HG03280 (cell line): ENCODE results near the gene TMEM100.

Experiments
- ATAC-seq: cut with Tn5 transposase; IDR thresholded peaks from one replicate; pipeline ENCODE4 v1.9.1; 2021; ENCODE audit warnings: mild to moderate bottlenecking, moderate library complexity; ENCODE audit not compliant: unreplicated experiment

Gene TMEM100, protein sequence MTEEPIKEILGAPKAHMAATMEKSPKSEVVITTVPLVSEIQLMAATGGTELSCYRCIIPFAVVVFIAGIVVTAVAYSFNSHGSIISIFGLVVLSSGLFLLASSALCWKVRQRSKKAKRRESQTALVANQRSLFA

DNA sequence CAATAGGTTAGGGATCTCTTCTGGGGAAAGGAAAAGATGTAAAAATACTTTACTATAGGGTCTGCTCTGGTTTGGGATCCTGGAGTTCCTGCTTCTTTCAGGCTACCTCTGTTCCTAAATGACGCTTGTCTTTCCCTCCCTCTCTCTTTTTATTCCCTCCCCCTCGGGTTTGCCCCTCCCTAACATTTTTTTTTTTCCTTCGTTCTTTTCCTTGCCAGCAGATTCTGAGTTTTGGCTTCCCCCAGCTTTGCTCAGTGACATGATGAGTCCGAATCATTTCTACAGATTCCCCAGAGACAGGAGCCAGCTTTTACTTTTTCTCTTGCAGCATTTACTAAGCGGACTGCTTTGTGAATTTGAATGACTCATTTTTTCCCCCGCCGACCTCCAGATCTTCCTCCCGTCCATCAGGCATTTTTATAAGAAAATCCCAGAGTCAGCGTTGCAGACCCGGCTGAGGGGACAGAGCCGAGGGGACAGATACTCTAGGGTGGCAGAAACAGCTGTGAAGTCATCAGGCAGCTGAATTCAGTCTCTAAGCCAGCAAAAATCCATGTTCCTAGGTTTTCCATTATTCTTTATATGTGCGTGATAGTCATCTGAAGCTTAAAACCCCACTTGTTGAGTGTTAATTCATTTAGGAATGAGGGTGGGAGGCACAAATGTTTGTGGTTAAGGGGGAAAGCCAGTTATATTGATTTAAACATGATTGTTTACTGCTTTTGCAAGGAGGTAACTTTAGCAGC is at the start of gene TMEM100:
TSS of gene TMEM100 (minus strand) at position 123 of the 746 bp plus-strand sequence. CDS start 1,794 bp downstream, outside the sequence.
- no peak for ATAC-seq

DNA sequence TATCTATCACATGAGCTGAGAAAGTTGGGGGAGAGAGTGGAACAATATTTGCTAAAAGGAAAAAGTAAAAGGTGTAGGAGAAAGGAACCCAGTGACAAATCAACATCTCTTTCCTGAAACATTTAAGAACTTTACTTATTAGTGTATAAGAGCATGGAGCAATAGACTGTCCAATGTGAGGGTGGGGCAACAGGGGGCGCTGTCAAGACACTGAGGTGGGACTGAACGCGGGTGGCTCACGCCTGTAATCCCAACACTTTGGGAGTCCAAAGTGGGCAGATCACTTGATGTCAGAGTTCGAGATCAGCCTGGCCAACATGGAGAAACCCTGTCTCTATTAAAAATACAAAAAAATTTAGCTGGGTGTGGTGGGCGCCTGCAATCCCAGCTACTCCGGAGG is 49.4 kb upstream of the TMEM100 start:
- ATAC-seq: no peak

- no peak for ATAC-seq
These were observed 47.7 kb upstream of the TMEM100 start for GRCh38 chr17:55770196-55770870.

GRCh38 chr17:55769625-55770000 is 46.9 kb upstream of the TMEM100 start:
- no peak for ATAC-seq

- no peak for ATAC-seq
These were observed 46.4 kb upstream of the TMEM100 start for GRCh38 chr17:55768936-55769624.

GRCh38 chr17:55765472-55765871 is 42.8 kb upstream of the TMEM100 start:
- no peak for ATAC-seq

DNA sequence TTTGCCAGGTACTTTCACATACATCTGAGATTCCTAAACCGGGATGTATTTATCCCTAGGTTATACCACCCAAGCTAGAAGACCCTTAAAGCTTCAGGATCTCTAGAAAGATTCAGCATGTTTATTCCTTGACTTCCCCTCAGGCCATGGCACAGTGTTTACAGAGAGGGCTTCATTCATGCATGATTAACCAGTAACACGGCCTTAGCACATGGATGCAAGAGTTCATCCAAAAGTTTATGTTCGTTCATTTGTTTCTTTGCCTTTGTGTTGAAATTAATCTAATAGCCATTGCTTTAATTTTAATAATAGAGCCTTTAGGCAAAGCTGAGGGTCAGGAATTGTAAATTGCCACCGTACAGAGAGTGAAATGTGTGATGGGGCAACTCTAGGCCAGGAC is 41.9 kb upstream of the TMEM100 start:
- no peak for ATAC-seq

DNA sequence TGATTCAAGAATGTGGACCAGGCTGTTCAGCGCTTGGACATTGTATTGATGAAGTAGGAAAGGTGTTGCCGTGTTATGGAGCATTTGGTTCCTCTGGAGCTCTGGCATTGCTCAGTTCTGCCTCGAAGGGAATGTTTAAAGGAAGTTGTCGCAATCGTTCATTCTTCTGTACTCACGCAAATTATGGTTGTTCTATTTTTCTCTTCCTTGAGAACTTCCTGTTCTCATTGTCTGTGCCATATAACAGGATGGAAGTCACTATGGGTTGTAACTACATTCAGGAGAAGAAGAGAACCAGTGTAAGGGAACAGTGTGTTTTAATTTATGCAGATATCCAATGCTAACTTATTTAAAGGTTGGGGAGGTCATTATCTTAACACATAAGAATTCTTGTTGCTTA is 41.2 kb upstream of the TMEM100 start:
- no peak for ATAC-seq

- no peak for ATAC-seq
These were observed 39.6 kb upstream of the TMEM100 start for GRCh38 chr17:55762086-55762858.

- no peak for ATAC-seq
These were observed 38.1 kb upstream of the TMEM100 start for GRCh38 chr17:55760643-55761355.

DNA sequence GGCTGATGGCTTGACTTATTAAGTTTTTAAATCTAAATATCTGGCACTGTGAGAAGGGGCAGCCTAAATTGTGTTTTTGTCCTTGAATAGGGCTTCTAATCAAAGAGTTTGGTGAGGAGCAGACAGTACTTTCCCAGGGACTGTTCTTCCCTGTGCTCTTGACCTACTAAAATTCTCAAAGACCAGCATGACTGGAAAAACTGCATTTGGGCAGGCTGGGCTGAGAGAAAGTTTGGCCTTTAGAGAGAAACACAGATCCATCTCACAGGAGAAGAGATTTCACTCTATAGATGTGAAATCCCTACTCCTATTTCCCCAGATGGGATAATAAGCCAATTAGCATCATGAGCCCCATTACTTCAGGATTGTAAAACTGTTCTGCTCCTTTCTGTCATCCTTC is 35.5 kb upstream of the TMEM100 start:
- ATAC-seq: no peak

DNA sequence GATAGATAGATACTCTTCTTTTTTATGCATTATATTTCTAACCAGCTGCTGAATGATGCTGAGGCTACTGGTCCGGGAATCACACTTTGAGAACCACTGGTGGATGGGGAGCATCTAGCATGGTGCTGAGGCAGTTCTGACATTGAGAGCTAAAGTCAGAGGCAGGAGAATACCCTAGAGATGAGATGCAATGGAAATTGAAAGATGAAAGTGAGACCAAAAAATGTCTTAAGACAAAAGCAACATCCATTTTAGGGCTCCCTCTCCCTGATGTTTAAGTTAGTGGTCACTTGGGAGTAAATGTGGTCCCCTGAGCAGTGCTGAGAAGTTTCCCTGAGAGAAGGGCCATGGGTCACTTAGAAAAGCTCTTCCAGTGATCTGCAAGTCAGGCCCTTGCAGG is 35.0 kb upstream of the TMEM100 start:
- ATAC-seq: no peak

GRCh38 chr17:55756689-55757088 is 34.0 kb upstream of the TMEM100 start:
- no peak for ATAC-seq

GRCh38 chr17:55751720-55752250 is 29.1 kb upstream of the TMEM100 start:
- ATAC-seq: no peak

GRCh38 chr17:55750750-55751657 is 28.3 kb upstream of the TMEM100 start, which contains the start of gene PCTP:
TSS of gene PCTP (plus strand) at chr17:55751051. CDS start at chr17:55751104, 53 bp downstream.
- peak; percentile 99 for ATAC-seq

GRCh38 chr17:55749985-55750384 is 27.3 kb upstream of the TMEM100 start:
- ATAC-seq: no peak

- no peak for ATAC-seq
These were observed 26.2 kb upstream of the TMEM100 start for GRCh38 chr17:55748841-55749240.

- ATAC-seq: no peak
These were observed 24.5 kb upstream of the TMEM100 start for GRCh38 chr17:55747209-55747608.

DNA sequence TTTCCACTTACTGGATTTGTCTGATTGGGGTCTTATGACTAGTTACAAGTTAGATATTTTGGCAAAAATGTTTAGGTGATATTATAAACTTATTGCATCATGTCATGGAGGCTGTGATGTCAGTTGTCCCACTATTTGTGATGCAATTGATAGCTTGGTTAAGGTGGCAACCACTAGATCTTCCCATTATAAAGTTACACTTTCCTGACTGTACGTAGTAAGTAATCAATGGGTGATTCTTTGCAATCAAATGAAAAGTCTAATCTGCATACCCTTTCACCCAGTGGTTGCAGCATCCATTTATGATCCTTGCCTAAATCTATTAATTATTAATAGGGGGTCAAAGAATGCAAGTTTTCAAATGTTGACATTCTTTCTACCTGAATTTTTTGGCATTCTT is 23.8 kb upstream of the TMEM100 start:
- ATAC-seq: no peak
